Nephron progenitor cell (in vitro differentiated cells): ENCODE results near the gene SKIDA1.

Source experiments
- DNase-seq: peaks from one replicate; pipeline ENCODE4 v3.0.0; 2021
- H3K27ac Mint-ChIP-seq: 2 replicates; pipeline ENCODE4 v1.8.0; 2021; ENCODE audit warnings: mild to moderate bottlenecking, moderate library complexity, mixed read lengths
- H3K27me3 Mint-ChIP-seq: 2 replicates; pipeline ENCODE4 v1.8.0; 2021; ENCODE audit warnings: mild to moderate bottlenecking, low read depth, mixed read lengths; ENCODE audit not compliant: poor library complexity
- H3K36me3 Mint-ChIP-seq: 2 replicates; pipeline ENCODE4 v1.8.0; 2021; ENCODE audit warnings: low read depth, mixed read lengths
- H3K4me1 Mint-ChIP-seq: 2 replicates; pipeline ENCODE4 v1.8.0; 2021; ENCODE audit warnings: mixed read lengths
- H3K4me3 Mint-ChIP-seq: 2 replicates; pipeline ENCODE4 v1.8.0; 2021; ENCODE audit warnings: mild to moderate bottlenecking, moderate library complexity, mixed read lengths
- H3K9me3 Mint-ChIP-seq: 2 replicates; pipeline ENCODE4 v1.8.0; 2021; ENCODE audit warnings: mild to moderate bottlenecking, moderate library complexity, mixed read lengths
- CTCF ChIP-seq: fragments of 200-600 bp; sonication (generic); IDR thresholded peaks from 2 replicates; pipeline ENCODE4 v1.5.0; 2021; ENCODE audit warnings: antibody characterized with exemption

Gene SKIDA1

GRCh38 chr10:21530641-21531040 lies 5.2 kb upstream of the SKIDA1 start:
- H3K9me3 Mint-ChIP-seq: no peaks in the 10 kb centered on the region
- H3K36me3 Mint-ChIP-seq: no peaks in the 10 kb centered on the region
- no peak for DNase-seq
- peaks cover 55% of the 10 kb centered on the region for H3K4me1 Mint-ChIP-seq
- TF ChIP-seq CTCF: no peak
- H3K4me3 Mint-ChIP-seq: no peak overlapping the region
- H3K27me3 Mint-ChIP-seq: no peaks in the 10 kb centered on the region
- peak overlapping the region; percentile 54 for H3K27ac Mint-ChIP-seq

GRCh38 chr10:21530168-21530567 lies 4.7 kb upstream of the SKIDA1 start:
- Mint-ChIP-seq H3K9me3 (no peaks in the 10 kb centered on the region), H3K4me3 (no peak overlapping the region), H3K27ac (no peak overlapping the region), H3K36me3 (no peaks in the 10 kb centered on the region), H3K4me1 (peaks cover 52% of the 10 kb centered on the region), H3K27me3 (no peaks in the 10 kb centered on the region)
- no peak for TF ChIP-seq CTCF
- DNase-seq: no peak

- TF ChIP-seq CTCF: no peak
- no peak for DNase-seq
- H3K27ac Mint-ChIP-seq: peak overlapping the region; percentile 99
- H3K4me1 Mint-ChIP-seq: peaks cover 53% of the 10 kb centered on the region
- peak overlapping the region; percentile 92 for H3K4me3 Mint-ChIP-seq
- no peaks in the 10 kb centered on the region for H3K9me3 Mint-ChIP-seq
- no peaks in the 10 kb centered on the region for H3K27me3 Mint-ChIP-seq
- no peaks in the 10 kb centered on the region for H3K36me3 Mint-ChIP-seq
These were observed 3.8 kb upstream of the SKIDA1 start for GRCh38 chr10:21529032-21529910.

- H3K4me1 Mint-ChIP-seq: peaks cover 59% of the 10 kb centered on the region
- H3K36me3 Mint-ChIP-seq: no peaks in the 10 kb centered on the region
- H3K27ac Mint-ChIP-seq: peak overlapping the region; percentile 99
- peak overlapping the region; percentile 92 for H3K4me3 Mint-ChIP-seq
- H3K27me3 Mint-ChIP-seq: no peaks in the 10 kb centered on the region
- H3K9me3 Mint-ChIP-seq: no peaks in the 10 kb centered on the region
- DNase-seq: no peak
- TF ChIP-seq CTCF: no peak
These were observed 3.0 kb upstream of the SKIDA1 start for GRCh38 chr10:21528236-21529031.

GRCh38 chr10:21527598-21528235 lies 2.2 kb upstream of the SKIDA1 start:
- Mint-ChIP-seq H3K27ac (peak overlapping the region; percentile 99), H3K27me3 (no peaks in the 10 kb centered on the region), H3K9me3 (no peaks in the 10 kb centered on the region), H3K4me1 (peaks cover 59% of the 10 kb centered on the region), H3K36me3 (no peaks in the 10 kb centered on the region), H3K4me3 (peak overlapping the region; percentile 92)
- no peak for DNase-seq
- TF ChIP-seq CTCF: no peak
